Mesenchymal stem cell (in vitro differentiated cells and primary cell): ENCODE measurements around the gene AGAP1.

Experiments
- DNase-seq: peaks from one replicate; pipeline ENCODE4 v3.0.0-alpha.2; 2013
- H2AFZ ChIP-seq: one replicate; pipeline ENCODE4 v1.6.1; 2013; ENCODE audit warnings: low read depth, mild to moderate bottlenecking, control low read depth, inconsistent platforms, low read length, moderate library complexity
- H2AK5ac ChIP-seq: 2 replicates; pipeline ENCODE4 v1.6.1; 2013; ENCODE audit warnings: low read length, moderate library complexity, mild to moderate bottlenecking, inconsistent platforms; ENCODE audit not compliant: severe bottlenecking
- H2BK120ac ChIP-seq: one replicate; pipeline ENCODE4 v1.6.1; 2013; ENCODE audit warnings: low read depth, mild to moderate bottlenecking, inconsistent platforms, low read length, moderate library complexity
- H2BK12ac ChIP-seq, 2 experiments: one replicate each; pipeline ENCODE4 v1.6.1; 2013; ENCODE audit warnings: inconsistent platforms in 2 of 2, low read length in 2 of 2, mild to moderate bottlenecking in 2 of 2, moderate library complexity in 2 of 2, control low read depth in 1 of 2
- H2BK15ac ChIP-seq: one replicate; pipeline ENCODE4 v1.6.1; 2013; ENCODE audit warnings: mild to moderate bottlenecking, low read depth, inconsistent platforms; ENCODE audit not compliant: poor library complexity, severe bottlenecking
- H2BK5ac ChIP-seq: 2 replicates; pipeline ENCODE4 v1.6.1; 2013; ENCODE audit warnings: low read depth, mild to moderate bottlenecking, low read length, control low read depth, inconsistent platforms; ENCODE audit not compliant: poor library complexity, severe bottlenecking
- H3K14ac ChIP-seq, 2 experiments: one replicate each; pipeline ENCODE4 v1.6.1; 2013; ENCODE audit warnings: inconsistent platforms in 2 of 2, low read length in 2 of 2, control low read depth in 1 of 2, mild to moderate bottlenecking in 1 of 2, moderate library complexity in 1 of 2
- H3K18ac ChIP-seq, 2 experiments: one replicate each; pipeline ENCODE4 v1.6.1; 2013; ENCODE audit warnings: inconsistent platforms in 2 of 2, low read length in 2 of 2, control low read depth in 1 of 2, low read depth in 1 of 2, mild to moderate bottlenecking in 1 of 2
- H3K23ac ChIP-seq, 2 experiments: one replicate each; pipeline ENCODE4 v1.6.1; 2013; ENCODE audit warnings: inconsistent platforms in 2 of 2, low read length in 2 of 2, mild to moderate bottlenecking in 2 of 2, moderate library complexity in 2 of 2, control low read depth in 1 of 2
- H3K27ac ChIP-seq: 2 replicates; pipeline ENCODE4 v1.5.1; 2013; ENCODE audit warnings: mild to moderate bottlenecking, moderate library complexity, low read length, control low read depth, inconsistent platforms; ENCODE audit not compliant: poor library complexity, severe bottlenecking
- H3K27me3 ChIP-seq, 2 experiments: 2 replicates each; pipeline versions ENCODE4 v1.6.1 to v1.7.0; 2013; ENCODE audit warnings: low read length in 2 of 2, mild to moderate bottlenecking in 2 of 2, moderate library complexity in 2 of 2, control low read depth in 1 of 2, inconsistent platforms in 1 of 2; ENCODE audit not compliant: control insufficient read depth in 1 of 2, insufficient read depth in 1 of 2
- H3K36me3 ChIP-seq, 2 experiments: 2 replicates each; pipeline versions ENCODE4 v1.6.1 to v1.7.0; 2013; ENCODE audit warnings: low read length in 2 of 2, control low read depth in 1 of 2, inconsistent platforms in 1 of 2, low read depth in 1 of 2, mild to moderate bottlenecking in 1 of 2; ENCODE audit not compliant: insufficient read depth in 2 of 2, control insufficient read depth in 1 of 2
- H3K4ac ChIP-seq, 2 experiments: one replicate each; pipeline ENCODE4 v1.6.1; 2013; ENCODE audit warnings: inconsistent platforms in 2 of 2, low read length in 2 of 2, mild to moderate bottlenecking in 2 of 2, moderate library complexity in 2 of 2, control low read depth in 1 of 2, low read depth in 1 of 2
- H3K4me1 ChIP-seq: 2 replicates; pipeline ENCODE4 v1.6.1; 2013; ENCODE audit warnings: low read depth, low read length, control low read depth; ENCODE audit not compliant: control insufficient read depth, insufficient read depth
- H3K4me2 ChIP-seq: 2 replicates; pipeline ENCODE4 v1.6.1; 2013; ENCODE audit warnings: low read length, mild to moderate bottlenecking, inconsistent platforms; ENCODE audit not compliant: poor library complexity, severe bottlenecking
- H3K4me3 ChIP-seq, 2 experiments: 2 replicates each; pipeline versions ENCODE4 v1.5.1 to v1.7.0; 2013; ENCODE audit warnings: low read length in 2 of 2, mild to moderate bottlenecking in 2 of 2, control low read depth in 1 of 2, low read depth in 1 of 2; ENCODE audit not compliant: insufficient read depth in 1 of 2
- H3K79me1 ChIP-seq: replicated peaks from 2 replicates; pipeline ENCODE4 v1.6.1; 2013; ENCODE audit warnings: mild to moderate bottlenecking, control low read depth, low read length, inconsistent platforms; ENCODE audit not compliant: poor library complexity, severe bottlenecking
- H3K9ac ChIP-seq: 2 replicates; pipeline ENCODE4 v1.7.0; 2013; ENCODE audit warnings: mild to moderate bottlenecking, low read length, moderate library complexity
- H3K9me3 ChIP-seq: 2 replicates; pipeline ENCODE4 v1.7.0; 2013; ENCODE audit warnings: mild to moderate bottlenecking, low read length; ENCODE audit not compliant: control insufficient read depth
- H4K8ac ChIP-seq: one replicate; pipeline ENCODE4 v1.6.1; 2013; ENCODE audit warnings: inconsistent platforms, mild to moderate bottlenecking, low read length, moderate library complexity
- H4K91ac ChIP-seq: one replicate; pipeline ENCODE4 v1.6.1; 2013; ENCODE audit warnings: mild to moderate bottlenecking, low read length, inconsistent platforms
- WGBS: methylation state at CpG from one replicate; pipeline ENCODE4 v1.1.7; 2013; ENCODE audit warnings: mixed read lengths; 5-methylcytosine and 5-hydroxymethylcytosine counted together

AGAP1 gene

DNA sequence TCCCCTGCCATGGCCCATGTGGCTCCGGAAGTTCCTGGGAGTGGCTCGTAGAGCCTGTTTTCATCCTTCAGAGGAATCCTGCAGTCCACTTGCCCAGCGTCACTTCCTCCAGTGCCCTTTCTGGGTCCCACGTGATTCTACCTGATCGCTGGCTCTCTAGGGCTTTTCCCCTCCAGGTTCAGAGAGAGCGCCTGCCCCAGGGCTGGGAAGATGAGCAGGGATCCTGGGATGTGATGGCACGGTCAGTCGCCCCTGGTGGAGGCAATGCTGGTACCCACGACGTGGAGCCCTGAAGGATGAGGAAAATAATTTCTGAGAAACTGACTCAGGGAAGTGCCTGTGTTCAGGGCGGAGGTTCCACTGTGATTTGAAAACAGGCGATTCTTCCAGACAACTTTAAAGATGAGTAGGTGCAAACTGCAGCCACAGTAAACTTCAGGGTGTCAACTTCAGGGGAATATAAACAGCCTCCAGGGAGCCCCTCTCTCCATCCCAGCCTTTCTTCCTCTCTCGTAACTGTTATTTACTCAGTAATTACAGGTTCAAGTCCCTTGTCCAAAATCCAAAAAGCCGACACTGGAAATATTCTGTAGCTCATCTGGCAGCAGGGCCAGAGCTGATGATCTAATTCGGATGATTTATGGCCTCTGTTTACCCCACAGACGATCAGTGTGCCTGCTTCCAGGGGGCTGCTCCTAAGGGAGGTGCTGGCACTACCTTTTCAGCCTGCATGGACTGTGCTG, 105.9 kb downstream of the AGAP1 start:
- Histone ChIP-seq H3K27ac (no peak overlapping the region), H3K36me3 (peaks cover 0 to 7% of the 10 kb centered on the region in 2 experiments), H2AFZ (no peak overlapping the region), H2BK120ac (no peak overlapping the region), H3K4me3 (no peak overlapping the region), H3K9me3 (no peaks in the 10 kb centered on the region), H3K4me2 (no peak overlapping the region), H2BK12ac (no peak overlapping the region), H2BK15ac (no peak overlapping the region), H2BK5ac (no peak overlapping the region), H3K23ac (no peak overlapping the region), H3K9ac (peak overlapping the region; percentile 55), H3K27me3 (no peaks in the 10 kb centered on the region), H4K8ac (no peak overlapping the region), H2AK5ac (no peak overlapping the region), H4K91ac (no peak overlapping the region), H3K4ac (no peak overlapping the region), H3K14ac (no peak overlapping the region), H3K79me1 (peaks cover 59% of the 10 kb centered on the region), H3K18ac (no peak overlapping the region), H3K4me1 (peaks cover 2% of the 10 kb centered on the region)
- 86% methylated on average over 16 of the region's 16 CpGs for WGBS
- DNase-seq = no peak

DNA sequence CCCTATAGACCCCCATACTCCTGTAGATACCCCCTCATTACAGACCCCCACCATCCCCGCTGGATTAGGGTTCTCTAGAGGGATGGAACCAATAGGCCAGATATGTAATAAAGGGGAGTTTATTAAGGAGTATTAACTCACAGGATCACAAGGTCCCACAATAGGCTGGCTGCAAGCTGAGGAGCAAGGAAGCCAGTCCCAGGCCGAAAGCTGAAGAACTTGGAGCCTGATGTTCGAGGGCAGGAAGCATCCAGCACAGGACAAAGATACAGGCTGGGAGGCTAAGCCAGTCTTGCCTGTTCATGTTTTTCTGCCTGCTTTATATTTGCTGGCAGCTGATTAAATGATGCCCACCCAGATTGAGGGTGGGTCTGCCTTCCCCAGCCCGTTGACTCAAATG, 106.6 kb downstream of the AGAP1 start:
- Histone ChIP-seq H3K9me3 (no peaks in the 10 kb centered on the region), H3K14ac (no peak overlapping the region), H3K23ac (no peak overlapping the region), H4K91ac (no peak overlapping the region), H3K79me1 (peaks cover 57% of the 10 kb centered on the region), H2AFZ (no peak overlapping the region), H3K4me3 (no peak overlapping the region), H2AK5ac (no peak overlapping the region), H3K27ac (no peak overlapping the region), H2BK15ac (no peak overlapping the region), H3K36me3 (peaks cover 0 to 7% of the 10 kb centered on the region in 2 experiments), H3K4me1 (peaks cover 2% of the 10 kb centered on the region), H3K9ac (peak overlapping the region; percentile 55), H3K27me3 (no peaks in the 10 kb centered on the region), H2BK120ac (no peak overlapping the region), H2BK12ac (no peak overlapping the region), H2BK5ac (no peak overlapping the region), H3K18ac (no peak overlapping the region), H3K4me2 (no peak overlapping the region), H4K8ac (no peak overlapping the region), H3K4ac (no peak overlapping the region)
- no peak for DNase-seq
- WGBS = 94% methylated on average over 4 of the region's 4 CpGs

DNA sequence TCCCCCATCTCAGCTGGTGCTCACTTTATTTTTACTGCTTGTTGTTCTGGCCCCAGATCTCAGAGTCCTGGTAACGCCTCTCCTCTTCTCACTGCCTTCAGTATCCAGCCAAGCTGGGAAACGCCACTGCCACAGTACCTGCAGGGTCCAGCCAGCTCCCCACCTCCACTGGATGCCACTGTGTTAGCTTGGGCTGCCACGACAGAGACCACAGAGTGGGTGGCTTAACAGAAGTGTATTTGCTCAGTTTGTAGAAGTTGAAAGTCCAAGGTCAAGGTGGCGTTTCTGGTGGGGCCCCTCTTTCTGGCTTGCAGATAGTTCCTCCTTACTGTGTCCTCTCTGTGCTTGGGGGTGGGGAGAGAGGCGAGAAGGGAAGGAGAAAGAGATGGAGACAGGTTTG, 107.1 kb downstream of the AGAP1 start:
- peaks cover 3% of the 10 kb centered on the region for H3K4me1 ChIP-seq
- H3K4me3 ChIP-seq = no peak overlapping the region
- H3K23ac ChIP-seq = no peak overlapping the region
- H4K8ac ChIP-seq = no peak overlapping the region
- whole genome bisulfite sequencing = 97% methylated on average over 5 of the region's 5 CpGs
- no peak for DNase-seq
- H3K14ac ChIP-seq = no peak overlapping the region
- no peak overlapping the region for H2BK15ac ChIP-seq
- no peak overlapping the region for H3K4ac ChIP-seq
- peaks cover 0 to 7% of the 10 kb centered on the region in 2 experiments for H3K36me3 ChIP-seq
- no peak overlapping the region for H2BK12ac ChIP-seq
- H3K79me1 ChIP-seq = peaks cover 55% of the 10 kb centered on the region
- H3K27me3 ChIP-seq = no peaks in the 10 kb centered on the region
- no peak overlapping the region for H2AFZ ChIP-seq
- no peak overlapping the region for H2BK120ac ChIP-seq
- H3K4me2 ChIP-seq = no peak overlapping the region
- no peak overlapping the region for H3K27ac ChIP-seq
- H3K9me3 ChIP-seq = no peaks in the 10 kb centered on the region
- H2BK5ac ChIP-seq = no peak overlapping the region
- H2AK5ac ChIP-seq = no peak overlapping the region
- H4K91ac ChIP-seq = no peak overlapping the region
- no peak overlapping the region for H3K18ac ChIP-seq
- no peak overlapping the region for H3K9ac ChIP-seq

DNA sequence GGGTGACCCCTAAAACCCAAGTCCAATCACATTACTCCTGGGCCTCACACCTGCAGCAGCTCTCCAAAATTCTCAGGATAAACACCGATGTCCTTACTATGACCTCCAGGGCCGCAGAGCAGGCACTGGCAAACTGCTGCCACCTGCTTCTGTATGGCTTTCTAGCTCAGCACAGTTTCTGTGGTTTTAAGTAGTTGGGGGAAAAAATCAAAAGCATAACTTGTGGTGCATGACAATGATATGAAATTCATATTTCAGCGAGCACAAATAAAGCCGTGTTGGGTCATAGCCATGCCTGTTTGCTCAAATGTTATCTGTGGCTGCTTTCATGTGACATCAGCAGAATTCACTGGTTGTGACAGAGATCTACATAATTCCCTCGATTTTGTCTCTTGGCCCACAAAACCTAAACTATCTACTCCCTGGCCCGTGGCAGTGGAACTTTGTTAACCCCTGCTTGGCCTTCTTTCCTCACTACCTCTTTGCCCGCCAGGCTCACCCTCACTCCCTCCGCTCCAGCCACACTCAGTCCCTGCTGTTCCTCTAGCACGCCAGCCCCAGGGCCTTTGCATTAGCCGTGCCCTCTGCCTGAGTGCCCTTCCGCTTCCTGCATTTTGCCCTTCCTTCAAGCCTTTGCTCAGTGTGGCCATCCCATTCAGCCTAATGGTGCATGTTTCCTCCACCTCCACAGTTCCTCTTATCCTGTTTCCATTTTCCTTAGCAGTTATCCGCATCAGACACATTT, 108.3 kb downstream of the AGAP1 start:
- H3K4ac ChIP-seq = no peak overlapping the region
- no peaks in the 10 kb centered on the region for H3K27me3 ChIP-seq
- H2BK5ac ChIP-seq = no peak overlapping the region
- H3K79me1 ChIP-seq = peaks cover 48% of the 10 kb centered on the region
- no peak overlapping the region for H2BK15ac ChIP-seq
- DNase-seq = no peak
- no peak overlapping the region for H3K23ac ChIP-seq
- H3K9me3 ChIP-seq = no peaks in the 10 kb centered on the region
- no peak overlapping the region for H2AFZ ChIP-seq
- no peak overlapping the region for H3K14ac ChIP-seq
- no peak overlapping the region for H2AK5ac ChIP-seq
- no peak overlapping the region for H4K8ac ChIP-seq
- H3K18ac ChIP-seq = no peak overlapping the region
- 93% methylated on average over 12 of the region's 12 CpGs for WGBS
- no peak overlapping the region for H3K27ac ChIP-seq
- H3K36me3 ChIP-seq = peaks cover 0 to 5% of the 10 kb centered on the region in 2 experiments
- peaks cover 3% of the 10 kb centered on the region for H3K4me1 ChIP-seq
- no peak overlapping the region for H3K4me2 ChIP-seq
- H2BK120ac ChIP-seq = no peak overlapping the region
- no peak overlapping the region for H3K9ac ChIP-seq
- H3K4me3 ChIP-seq = no peak overlapping the region
- H4K91ac ChIP-seq = no peak overlapping the region
- H2BK12ac ChIP-seq = no peak overlapping the region
